ENCODE measurements around the gene CXorf58.
"Not testable (repeated sequence)": the region's sequence is repeated elsewhere in the genome, so short reads cannot be mapped to it uniquely, and the experiment has no call there.

The CXorf58 gene

DNA sequence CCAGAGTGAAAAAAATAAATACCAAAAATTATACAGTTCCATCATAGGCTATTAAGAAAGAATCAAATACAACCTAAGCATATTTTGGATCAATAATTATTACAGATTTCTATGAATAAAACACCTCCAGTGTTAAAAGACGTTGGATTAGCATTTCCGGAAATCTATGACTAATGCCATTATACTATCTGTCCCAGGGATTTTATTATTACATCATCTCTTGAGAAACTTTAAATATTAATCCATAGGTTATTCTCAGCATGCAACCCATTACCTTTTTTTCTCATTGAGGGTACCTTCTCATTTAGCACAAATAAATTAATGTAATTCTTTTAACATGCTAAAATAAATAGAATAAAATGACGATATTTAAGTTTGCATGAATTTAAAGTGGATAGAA is 44.6 kb downstream of the CXorf58 start:
- in situ Hi-C loops (cut with MboI; ENCODE audit: low pct_unique_long_range_greater_than_20kb, low sequenced_read_pairs, unreplicated experiment): no loop called here
- TF ChIP-seq, protein P1, sequence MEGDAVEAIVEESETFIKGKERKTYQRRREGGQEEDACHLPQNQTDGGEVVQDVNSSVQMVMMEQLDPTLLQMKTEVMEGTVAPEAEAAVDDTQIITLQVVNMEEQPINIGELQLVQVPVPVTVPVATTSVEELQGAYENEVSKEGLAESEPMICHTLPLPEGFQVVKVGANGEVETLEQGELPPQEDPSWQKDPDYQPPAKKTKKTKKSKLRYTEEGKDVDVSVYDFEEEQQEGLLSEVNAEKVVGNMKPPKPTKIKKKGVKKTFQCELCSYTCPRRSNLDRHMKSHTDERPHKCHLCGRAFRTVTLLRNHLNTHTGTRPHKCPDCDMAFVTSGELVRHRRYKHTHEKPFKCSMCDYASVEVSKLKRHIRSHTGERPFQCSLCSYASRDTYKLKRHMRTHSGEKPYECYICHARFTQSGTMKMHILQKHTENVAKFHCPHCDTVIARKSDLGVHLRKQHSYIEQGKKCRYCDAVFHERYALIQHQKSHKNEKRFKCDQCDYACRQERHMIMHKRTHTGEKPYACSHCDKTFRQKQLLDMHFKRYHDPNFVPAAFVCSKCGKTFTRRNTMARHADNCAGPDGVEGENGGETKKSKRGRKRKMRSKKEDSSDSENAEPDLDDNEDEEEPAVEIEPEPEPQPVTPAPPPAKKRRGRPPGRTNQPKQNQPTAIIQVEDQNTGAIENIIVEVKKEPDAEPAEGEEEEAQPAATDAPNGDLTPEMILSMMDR (IDR thresholded peaks at IDR 0.05; ENCODE audit: extremely low read depth, insufficient read depth, missing control alignments): no peak
- no peak for DNase-seq (ENCODE audit: low spot score)

DNA sequence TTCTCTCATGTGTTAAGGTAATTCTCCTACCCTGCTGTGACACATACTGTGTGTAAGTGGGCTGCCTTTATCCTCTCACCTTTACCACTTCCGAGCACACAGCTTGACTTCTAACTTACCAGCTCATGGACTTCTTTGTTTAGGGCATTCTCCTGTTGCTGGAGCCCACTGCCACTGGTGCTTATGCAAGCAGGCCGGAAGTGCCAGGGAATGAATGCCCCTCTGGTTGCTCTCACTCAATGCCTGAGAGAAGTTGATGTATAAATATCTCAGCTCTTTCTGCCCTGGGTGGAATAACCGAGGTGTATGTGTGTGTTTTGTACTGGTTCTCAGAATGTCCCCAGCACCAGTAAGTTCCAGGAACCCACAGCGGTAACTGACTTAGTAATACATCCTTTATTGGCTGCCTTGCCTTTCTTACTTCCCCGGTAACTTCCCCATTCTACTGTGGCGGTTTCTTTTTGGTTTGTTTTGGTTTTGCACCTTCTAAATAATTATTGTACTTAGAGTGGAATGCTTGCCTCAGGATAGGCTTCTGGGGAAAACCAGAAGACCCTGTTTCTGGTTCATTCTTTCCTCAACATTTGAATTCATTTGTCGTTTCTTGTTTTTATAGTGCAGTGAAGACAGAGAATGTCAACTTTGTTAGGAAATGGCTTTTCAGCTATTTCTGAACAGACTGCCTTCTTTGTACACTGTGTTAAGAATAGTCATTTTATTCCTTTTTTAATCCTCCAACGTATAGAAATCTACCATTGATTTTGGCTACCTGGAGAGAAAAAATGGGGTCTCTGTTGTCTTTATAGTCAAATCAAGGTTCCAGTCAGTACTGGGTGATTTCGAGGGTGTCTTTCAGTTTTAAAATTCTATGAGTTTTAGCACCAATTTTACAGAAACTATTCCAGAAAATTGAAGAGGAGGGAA is 45.4 kb downstream of the CXorf58 start:
- TF ChIP-seq, protein P1 (IDR thresholded peaks at IDR 0.05; ENCODE audit: extremely low read depth, insufficient read depth, missing control alignments): no peak
- peak; percentile 69 for DNase-seq (ENCODE audit: low spot score)
- in situ Hi-C loops (cut with MboI; ENCODE audit: low pct_unique_long_range_greater_than_20kb, low sequenced_read_pairs, unreplicated experiment): no loop called here

DNA sequence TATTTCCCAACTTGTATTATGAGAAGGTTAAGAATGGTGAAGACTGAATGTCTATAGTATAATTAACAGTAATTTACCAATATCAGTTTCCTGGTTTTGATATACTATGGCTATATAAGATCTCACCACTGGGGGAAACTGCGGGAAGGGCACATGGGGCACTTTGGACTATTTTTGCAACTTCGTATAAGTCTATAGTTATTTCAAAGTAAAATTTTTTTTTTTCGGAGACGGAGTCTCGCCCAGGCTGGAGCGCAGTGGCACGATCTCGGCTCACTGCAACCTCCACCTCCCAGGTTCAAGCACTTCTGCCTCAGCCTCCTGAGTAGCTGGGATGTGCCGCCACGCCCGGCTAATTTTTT is 46.1 kb downstream of the CXorf58 start:
- in situ Hi-C loops (cut with MboI; ENCODE audit: low pct_unique_long_range_greater_than_20kb, low sequenced_read_pairs, unreplicated experiment): no loop called here
- DNase-seq (ENCODE audit: low spot score): no peak
- TF ChIP-seq, protein P1 (IDR thresholded peaks at IDR 0.05; ENCODE audit: extremely low read depth, insufficient read depth, missing control alignments): no peak

DNA sequence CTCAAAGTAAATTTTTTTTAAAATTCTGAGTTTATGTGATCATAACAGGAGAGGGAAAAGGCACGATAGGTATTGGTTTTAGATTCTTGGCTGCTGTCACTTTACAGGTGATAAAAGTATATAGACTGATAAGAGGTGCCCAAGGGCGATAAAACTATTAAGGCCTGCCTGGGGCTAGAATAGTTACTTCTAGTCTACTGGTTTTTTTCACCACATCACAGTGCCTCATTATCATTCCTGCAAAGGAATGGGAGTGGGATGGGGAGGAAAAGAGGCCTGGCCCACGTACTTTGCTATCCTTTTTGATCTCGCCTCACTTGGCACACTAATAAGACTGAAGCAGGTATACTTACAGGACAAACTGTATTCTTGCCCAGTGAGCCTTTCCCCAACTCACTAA is 46.6 kb downstream of the CXorf58 start:
- TF ChIP-seq, protein P1 (IDR thresholded peaks at IDR 0.05; ENCODE audit: extremely low read depth, insufficient read depth, missing control alignments): no peak
- DNase-seq (ENCODE audit: low spot score): no peak
- in situ Hi-C loops (cut with MboI; ENCODE audit: low pct_unique_long_range_greater_than_20kb, low sequenced_read_pairs, unreplicated experiment): no loop called here

DNA sequence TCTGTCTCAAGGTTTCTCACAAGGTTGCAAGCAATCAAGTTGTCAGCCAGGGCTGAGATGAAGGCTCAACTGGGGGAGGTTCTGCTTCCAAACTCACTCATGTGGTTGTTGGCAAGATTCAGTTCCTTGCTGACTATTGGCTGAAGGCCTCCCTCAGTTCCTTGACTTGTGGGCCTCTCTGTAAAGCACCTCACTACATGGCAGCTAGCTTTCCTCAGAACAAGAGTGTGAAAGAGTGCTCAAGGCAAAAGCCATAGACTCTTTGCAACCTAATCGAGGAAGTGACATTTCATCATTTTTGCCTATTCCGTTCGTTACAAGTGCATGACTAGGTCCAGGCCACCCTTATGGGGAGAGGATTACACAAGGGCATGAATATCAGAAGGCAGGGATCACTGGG is 52.0 kb downstream of the CXorf58 start:
- in situ Hi-C loops (cut with MboI; ENCODE audit: low pct_unique_long_range_greater_than_20kb, low sequenced_read_pairs, unreplicated experiment): no loop called here
- TF ChIP-seq, protein P1 (IDR thresholded peaks at IDR 0.05; ENCODE audit: extremely low read depth, insufficient read depth, missing control alignments): no peak
- DNase-seq (ENCODE audit: low spot score): no peak

DNA sequence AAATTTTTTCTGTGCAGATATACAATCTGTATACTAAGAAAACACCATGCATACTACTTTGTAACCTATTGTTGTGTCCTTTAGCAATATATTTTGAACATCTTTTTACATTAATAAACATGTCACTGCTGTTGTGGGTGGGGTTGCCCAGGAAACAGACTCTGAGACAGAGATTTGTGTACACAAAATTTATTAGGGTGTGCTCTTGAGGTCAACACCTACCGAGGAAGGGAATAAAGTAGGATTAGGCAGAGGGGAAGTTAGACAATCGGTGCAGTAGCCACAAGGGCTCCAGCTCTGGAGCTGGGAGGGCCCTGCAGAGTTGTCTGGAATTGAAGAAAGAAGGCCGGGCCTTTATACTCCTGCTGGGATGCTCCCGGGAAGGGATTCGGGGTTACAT is 56.4 kb downstream of the CXorf58 start:
- no peak for DNase-seq (ENCODE audit: low spot score)
- in situ Hi-C loops (cut with MboI; ENCODE audit: low pct_unique_long_range_greater_than_20kb, low sequenced_read_pairs, unreplicated experiment): no loop called here
- TF ChIP-seq, protein P1 (IDR thresholded peaks at IDR 0.05; ENCODE audit: extremely low read depth, insufficient read depth, missing control alignments): no peak

DNA sequence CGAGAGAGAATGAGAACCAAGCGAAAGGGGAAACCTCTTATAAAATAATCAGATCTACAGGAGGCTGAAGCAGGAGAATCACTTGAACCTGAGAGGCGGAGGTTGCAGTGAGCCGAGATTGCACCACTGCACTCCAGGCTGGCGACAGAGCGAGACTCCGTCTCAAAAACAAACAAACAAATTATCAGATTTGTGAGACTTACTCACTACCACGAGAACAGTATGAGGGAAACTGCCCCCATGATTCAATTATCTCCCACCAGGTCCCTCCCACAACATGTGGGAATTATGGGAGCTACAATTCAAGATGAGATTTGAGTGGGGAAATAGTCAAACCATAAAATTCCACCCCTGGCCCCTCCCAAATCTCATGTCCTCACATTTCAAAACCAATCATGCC is 57.8 kb downstream of the CXorf58 start:
- DNase-seq (ENCODE audit: low spot score); in situ Hi-C loops (cut with MboI; ENCODE audit: low pct_unique_long_range_greater_than_20kb, low sequenced_read_pairs, unreplicated experiment): not testable (repeated sequence)
